NCI-H82 treated with DMSO at 0.1 percent for 48 hours (cell line): ENCODE measurements around the gene SMIM5.
"Not testable (repeated sequence)": the region's sequence is repeated elsewhere in the genome, so short reads cannot be mapped to it uniquely, and the experiment has no call there.

Experiments
- DNase-seq: peaks from one replicate; lab custom pipeline; 2025; ENCODE audit not compliant: unreplicated experiment; lab: John Stamatoyannopoulos, UW

SMIM5 gene, protein sequence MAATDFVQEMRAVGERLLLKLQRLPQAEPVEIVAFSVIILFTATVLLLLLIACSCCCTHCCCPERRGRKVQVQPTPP

DNA sequence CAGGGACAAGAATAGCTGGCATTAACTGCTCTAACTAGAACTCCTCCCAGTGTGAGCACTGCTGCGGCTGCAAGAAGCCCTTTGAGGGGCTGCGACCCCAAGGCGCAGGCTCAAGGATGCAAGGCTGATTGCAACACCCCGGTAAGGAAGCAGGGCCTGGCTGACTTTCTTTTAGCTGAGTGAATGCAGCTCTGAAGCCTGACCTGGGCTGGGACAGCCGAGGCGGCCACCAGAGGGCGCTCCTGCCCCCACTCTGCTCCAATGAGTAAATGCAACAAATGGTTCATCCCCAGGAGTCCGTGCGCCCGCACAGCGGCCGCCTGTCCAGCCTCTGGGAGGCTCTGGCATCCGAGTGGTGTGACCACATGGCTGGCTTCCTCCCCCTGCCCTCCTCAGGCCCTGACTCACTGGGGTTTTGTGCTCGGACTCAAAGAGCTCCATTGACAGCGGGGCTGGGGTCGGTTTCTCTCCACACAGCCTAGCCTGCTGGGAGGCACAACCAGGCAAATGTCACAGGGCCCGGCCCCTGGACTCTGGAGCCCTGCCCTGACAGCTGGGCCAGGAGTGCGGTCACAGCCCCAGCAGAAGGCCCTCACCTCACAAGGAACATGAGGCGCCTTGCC lies at the start of gene SMIM5:
SMIM5 (plus strand) TSS at position 572 of the 623 bp plus-strand sequence. CDS start 6,768 bp downstream, outside the sequence.
- DNase-seq = no peak

DNA sequence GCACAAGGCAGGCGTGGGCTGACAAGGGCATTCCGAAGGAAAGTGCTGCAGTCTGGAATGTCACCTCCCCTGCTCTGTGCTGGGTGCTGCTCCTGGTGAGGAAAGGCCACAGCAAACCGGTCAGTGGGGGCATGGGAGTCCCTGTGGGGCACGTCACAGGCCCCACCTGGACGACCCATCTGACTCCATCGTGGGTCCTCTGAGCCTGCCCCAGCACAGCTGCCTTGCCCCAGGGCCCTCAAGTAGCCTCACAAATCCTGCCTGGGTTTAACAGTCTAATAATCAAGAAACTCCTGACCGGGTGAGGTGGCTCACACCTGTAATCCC lies 48.4 kb upstream of the SMIM5 start:
- no peak for DNase-seq

DNA sequence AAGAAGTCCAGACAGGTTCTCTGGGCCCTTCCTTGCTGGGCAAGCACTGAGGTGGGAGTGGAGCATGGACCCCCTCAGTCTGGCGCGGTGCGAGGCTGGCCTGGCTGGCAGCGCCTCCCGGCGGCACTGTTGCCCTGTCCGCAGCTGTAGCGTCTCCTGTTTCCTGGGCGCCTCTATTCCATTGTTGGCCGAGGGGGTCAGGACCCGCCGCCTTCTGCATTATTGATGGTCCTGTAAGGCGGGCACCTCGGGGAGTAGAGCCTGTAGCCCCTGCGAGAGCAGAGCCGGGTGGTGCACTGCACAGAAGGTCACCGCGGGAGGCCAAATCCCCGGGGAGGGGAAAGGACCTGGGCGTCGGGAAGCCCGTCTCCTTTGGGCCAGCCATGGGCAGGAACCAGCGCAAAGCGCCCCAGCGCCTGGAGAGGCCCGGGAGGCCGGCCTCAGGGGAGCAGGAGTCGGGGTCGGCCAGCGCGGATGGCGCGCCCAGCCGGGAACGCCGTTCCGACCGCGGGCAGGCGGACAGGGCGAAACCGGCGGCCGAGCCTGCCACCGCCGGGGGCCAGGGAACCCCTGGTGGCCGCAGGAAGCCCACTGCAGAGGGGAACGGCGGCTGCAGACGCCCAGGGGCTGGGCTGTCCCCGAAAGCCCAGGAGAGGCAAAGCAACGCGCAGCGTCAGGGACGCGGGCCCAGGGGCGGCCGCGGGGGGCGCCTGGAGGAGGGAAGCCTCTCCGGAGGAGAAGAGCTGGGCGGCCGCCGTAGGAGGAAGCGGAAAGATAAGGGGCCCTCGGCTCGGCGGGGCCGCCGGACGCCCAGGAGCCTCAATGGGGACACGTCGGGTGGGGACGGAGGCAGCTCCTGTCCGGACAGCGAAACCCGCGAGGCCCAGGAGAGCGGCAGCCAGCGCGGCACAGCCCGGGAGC lies 45.3 kb upstream of the SMIM5 start, which contains the start of gene MYO15B:
MYO15B (plus strand) TSS at position 126 of the 921 bp plus-strand sequence; CDS start at position 384, 258 bp downstream.
- DNase-seq = no peak

DNA sequence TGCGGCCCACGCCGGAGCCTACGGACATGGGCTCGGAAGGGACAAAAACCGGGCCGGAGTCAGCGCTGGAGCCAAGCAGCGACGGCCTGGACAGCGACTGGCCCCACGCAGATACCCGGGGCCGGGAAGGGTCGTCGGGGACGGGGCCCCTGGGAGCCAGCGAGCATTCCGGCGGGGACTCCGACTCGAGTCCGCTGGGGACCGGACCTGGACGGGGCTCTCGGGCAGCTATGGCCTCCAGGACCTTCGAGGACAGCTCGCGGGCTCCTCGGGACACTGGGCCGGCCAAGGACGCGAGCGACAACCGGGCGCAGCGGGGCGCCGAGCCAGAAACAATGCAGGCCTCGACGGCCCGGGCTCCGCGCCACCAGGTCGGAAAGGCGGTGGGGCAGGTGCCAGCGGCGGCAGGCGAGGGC lies 44.6 kb upstream of the SMIM5 start:
- DNase-seq = no peak

DNA sequence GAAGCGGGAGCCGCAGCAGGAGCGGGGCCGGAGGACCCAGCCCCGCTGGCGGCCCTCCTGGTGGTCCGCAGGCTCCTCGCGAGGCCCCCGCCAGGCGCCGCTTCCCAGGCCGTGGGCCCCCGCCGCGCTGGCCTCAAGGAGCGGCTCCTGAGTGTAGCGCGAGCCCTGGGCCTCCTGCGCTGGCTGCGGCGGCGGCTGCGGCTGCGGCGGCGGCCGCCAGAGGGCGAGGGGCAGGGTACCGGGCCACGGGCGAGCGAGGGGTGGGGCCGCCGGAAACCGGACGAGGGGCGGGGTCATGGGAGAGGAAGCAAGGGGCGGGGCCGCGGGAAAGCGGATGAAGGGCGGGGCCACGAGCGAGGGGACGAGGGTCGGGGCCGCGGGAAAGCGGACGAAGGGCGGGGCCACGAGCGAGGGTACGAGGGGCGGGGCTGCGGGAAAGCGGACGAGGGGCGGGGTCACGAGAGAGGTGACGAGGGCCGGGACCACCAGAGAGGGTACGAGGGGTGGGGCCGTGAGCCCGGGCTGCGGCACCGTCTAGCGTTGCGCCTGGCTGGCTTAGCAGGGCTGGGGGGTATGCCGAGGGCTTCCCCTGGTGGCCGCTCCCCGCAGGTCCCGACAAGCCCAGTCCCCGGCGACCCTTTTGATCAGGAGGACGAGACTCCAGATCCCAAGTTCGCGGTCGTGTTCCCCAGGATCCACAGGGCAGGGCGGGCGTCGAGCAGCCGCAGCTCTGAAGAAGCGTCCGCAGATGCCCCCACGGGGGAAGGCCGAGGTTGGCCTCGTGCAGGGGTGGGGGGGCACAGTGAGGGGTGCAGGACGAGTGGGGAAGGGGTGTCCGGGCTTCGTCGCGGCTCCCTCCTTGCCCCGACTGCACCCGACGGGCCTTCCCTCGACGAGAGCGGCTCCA lies 44.0 kb upstream of the SMIM5 start:
- DNase-seq = peak; percentile 77

DNA sequence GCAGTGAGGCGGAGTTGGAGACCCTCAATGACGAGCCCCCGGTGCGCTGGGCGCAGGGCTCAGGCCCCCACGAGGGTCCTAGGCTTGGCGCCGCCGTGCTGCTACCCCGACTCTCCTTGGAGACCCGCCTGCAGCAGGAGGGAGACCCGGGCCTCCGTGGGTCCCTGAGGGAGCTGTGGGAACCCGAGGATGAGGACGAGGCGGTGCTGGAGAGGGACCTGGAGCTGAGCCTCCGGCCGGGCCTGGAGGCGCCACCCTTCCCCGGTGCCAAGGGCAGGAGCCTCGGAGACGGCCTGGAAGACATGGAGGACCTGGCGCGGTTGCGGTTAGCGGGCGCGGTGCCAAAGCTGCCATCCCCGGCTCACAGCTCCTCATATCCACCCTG lies 43.3 kb upstream of the SMIM5 start:
- DNase-seq = no peak

DNA sequence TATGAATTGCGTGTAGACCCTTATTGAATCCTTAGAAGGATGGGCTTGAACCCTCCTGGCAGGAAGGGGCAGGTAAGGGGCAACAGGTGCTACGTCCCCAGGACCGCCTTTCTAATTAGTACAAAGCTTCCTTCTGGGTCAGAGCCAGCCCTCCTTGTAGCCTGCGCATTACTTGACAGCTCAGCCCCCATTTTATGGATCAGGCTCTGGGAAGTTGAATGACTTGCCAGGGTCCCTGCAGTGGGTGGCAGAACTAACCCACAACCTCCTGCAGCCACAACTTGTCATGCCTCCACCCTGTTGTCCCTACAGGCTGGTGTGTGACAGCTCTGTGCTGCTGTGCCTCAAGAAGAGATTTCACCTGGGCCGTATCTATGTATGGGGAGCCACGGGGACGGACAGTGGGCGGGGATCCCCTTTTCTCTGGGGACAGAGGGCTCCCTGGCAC lies 42.9 kb upstream of the SMIM5 start:
- no peak for DNase-seq

DNA sequence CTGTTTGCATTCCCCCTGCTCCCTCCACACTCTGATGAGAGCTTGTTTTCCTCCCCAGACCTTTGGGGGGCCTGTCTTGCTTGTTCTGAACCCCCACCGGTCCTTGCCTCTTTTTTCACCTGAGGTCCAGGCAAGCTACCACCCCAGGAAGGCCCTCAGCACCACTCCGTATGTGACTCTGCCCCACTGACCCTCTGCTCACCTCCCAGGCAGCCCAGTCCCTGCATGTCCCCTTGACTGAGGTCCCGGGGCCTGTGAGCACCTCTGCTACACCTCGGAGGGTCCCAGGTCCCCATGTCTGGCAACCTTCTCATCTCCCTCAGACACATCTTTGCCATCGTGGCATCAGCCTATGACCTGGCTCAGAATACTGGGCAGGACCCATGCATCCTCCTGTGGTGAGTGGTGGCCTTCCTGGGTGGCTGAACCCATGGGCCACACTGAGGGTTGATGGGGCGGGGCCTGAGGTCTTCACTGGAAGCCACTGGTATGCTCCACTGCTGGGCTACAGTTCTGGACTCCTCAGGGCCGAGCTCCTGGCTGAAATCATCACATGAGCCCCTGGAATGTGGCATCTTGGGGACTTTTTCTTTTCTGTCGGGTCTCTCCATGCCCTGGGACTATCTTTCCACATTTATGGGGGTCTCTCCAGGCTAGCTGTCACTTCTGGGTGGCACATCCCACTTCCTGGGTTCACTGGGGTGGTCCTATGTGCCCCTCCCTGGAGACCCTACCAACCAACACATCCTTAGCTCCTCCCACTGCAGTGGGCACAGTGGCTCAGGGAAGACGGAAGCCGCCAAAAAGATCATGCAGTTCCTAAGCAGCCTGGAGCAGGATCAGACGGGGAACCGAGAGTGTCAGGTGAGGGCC lies 42.1 kb upstream of the SMIM5 start:
- no peak for DNase-seq

DNA sequence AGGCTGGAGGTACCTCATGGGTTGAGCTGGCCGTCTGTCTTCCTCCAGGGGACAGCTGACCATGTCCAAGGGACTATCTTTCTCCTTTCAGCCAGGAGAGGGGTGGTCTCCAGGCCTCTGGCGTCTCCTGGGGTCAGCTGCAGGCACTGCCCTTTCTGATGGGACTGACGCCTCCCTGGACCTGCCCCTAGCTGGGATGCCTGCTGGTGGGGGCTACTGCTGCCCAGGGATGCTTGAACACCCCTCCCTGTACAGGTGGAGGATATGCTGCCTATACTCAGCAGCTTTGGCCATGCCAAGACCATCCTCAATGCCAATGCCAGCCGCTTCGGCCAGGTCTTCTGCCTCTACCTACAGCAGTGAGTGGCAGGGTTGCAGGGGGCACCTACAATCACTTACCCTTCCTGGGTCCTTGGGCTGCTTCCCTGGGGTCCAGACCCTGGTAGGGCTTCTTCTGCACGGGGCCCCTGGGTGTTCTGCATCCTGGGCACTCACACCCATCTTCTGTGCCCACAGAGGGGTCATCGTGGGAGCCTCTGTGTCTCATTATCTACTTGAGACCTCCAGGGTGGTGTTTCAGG lies 41.4 kb upstream of the SMIM5 start:
- DNase-seq = no peak

DNA sequence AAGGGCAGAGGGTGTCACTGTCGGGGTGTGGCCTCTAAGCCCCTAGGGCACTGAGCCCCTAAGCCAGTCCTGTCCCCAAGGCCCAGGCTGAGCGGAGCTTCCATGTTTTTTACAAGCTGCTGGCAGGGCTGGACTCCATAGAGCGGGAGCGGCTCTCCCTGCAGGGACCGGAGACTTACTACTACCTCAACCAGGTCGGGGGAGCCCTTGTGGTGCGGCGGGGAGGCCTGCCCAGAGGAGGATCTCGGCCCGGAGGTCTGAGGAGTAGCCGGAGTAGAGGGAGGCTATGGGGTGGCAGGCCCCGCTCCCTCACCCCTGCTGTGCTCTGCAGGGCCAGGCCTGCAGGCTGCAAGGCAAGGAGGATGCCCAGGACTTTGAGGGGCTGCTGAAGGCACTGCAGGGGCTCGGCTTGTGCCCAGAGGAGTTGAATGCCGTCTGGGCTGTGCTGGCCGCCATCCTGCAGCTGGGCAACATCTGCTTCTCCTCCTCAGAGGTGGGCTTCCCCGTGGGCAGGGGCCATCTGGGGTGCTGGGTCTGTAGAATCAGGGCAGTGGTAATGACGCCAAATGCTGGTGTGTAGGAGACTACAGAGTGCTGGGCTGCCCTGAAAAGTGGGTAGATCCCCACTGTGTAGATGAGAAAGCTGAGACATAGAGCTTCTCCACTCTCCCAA lies 40.8 kb upstream of the SMIM5 start:
- DNase-seq = no peak

DNA sequence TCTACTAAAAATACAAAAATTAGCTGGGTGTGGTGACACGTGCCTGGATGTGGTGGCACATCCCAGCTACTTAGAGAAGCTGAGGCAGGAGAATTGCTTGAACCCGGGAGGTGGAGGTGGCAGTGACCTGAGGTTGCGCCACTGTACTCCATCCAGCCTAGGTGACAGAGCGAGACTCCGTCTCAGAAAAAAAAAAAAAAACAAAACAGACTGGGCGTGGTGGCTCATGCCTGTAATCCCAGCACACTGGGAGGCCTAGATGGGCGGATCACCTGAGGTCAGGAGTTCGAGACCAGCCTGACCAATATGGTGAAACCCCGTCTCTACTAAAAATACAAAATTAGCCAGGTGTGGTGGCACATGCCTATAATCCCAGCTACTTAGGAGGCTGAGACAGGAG lies 39.8 kb upstream of the SMIM5 start:
- not testable (repeated sequence) for DNase-seq

DNA sequence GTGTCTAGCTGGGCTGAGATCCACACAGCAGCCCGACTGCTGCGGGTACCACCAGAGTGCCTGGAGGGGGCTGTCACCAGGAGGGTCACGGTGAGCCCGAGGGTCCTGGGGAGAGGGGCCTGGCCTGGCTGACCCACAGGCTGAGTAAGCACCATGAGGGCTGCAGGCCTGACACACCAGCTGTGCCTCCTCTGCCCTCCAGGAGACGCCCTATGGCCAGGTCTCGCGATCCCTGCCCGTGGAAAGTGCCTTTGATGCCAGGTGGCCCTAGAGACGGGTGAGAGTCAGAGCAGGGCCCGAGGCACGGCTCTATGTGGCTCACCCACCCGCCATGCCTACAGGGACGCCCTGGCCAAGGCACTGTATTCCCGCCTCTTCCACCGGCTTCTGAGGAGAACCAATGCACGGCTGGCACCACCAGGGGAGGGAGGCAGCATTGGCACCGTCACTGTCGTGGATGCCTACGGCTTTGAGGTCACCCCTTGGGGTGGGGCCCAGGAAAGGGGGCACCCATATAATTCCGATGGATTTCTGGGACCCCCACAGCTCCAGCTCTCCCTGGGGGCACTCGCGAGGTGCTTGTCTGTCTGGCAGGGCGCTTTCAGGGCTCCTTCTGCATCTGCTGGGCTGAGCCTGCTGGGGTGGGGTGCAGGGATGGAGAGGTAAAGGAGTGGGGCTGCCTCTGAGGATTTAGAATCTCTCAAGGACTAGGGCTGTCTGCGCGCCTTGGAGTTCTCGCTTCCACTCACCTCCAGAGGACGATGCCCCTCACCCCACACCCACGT lies 38.5 kb upstream of the SMIM5 start:
- no peak for DNase-seq

DNA sequence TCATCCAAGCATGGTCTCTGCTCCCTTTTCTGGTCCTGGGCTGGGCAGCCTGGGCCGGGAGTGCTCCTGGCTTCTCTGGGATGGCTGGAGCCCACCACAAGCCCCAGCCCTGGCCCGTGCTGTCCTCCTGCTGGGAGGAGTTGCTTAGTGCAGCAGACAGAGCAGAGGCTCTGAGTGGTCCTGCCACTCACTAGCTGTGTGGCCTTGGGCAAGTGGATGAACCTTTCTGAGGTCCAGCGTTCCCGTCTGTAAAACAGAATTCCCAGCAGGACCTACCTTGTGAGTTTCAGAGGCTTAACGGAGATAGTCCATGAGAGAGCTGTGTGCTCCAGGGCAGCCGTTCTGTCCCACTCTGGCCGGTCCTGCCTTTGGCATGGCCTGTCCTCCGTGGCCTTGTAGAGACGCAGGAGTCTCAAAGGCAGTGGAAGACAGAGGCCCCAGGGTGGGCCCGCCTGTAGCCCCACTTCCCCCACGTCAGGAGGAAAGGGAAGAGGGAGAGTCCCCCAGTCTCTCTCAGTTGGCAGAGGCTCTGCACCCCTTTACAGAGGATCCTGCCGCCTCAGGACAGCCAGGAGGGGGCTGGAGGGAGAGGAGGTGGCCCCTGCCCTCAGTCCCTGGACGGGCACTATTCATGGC lies 37.8 kb upstream of the SMIM5 start:
- no peak for DNase-seq

DNA sequence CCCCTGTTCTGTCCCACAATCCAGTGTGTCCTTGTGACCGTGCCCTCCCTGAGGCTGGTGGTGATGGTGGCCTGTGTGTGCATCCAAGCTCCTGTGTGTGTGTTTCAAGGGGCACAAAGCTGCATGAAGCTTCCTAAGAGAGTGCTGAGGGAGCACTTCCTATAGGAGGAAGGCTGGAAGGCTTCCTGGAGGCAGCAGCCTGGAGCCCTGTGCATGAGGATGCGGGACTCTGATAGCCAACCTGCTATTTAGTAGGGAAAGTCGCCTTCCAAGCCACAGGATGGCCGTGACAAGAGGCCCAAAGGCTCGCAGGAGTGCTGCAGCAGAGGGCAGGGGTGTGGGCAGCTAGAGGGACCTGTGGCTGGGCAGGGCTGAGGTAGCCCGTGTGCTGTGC lies 37.3 kb upstream of the SMIM5 start:
- no peak for DNase-seq

DNA sequence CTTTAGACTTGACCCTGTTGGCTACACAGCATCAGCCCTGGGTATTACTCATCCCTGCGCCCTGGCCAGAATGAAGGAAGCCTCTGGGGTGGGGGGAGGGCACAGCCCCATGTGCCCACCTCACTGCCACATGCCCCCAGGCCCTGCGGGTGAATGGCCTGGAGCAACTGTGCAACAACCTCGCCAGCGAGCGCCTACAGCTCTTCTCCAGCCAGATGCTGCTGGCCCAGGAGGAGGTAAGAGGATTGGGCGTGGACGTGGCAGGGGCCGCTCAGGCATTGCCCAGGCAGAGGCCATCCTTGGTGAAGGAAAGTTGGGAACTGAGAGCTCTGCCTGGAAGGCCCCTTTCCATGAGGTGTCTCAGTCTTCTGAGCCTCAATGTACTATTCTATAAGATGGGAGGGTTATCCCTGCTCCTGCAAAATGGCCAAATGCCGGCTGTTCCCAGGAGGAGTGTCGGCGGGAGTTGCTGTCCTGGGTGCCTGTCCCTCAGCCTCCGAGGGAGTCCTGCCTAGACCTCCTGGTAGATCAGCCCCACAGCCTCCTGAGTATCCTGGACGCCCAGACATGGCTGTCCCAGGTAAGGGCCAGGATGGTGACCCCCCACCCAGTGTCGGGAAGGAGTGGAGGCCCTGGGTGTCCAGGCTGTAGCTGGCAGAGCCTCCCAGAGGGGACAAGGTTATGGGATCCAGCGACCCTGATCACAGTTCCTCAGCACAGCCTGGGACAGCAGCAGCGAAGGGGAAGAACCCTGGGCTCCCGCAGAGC lies 36.7 kb upstream of the SMIM5 start:
- DNase-seq = no peak

DNA sequence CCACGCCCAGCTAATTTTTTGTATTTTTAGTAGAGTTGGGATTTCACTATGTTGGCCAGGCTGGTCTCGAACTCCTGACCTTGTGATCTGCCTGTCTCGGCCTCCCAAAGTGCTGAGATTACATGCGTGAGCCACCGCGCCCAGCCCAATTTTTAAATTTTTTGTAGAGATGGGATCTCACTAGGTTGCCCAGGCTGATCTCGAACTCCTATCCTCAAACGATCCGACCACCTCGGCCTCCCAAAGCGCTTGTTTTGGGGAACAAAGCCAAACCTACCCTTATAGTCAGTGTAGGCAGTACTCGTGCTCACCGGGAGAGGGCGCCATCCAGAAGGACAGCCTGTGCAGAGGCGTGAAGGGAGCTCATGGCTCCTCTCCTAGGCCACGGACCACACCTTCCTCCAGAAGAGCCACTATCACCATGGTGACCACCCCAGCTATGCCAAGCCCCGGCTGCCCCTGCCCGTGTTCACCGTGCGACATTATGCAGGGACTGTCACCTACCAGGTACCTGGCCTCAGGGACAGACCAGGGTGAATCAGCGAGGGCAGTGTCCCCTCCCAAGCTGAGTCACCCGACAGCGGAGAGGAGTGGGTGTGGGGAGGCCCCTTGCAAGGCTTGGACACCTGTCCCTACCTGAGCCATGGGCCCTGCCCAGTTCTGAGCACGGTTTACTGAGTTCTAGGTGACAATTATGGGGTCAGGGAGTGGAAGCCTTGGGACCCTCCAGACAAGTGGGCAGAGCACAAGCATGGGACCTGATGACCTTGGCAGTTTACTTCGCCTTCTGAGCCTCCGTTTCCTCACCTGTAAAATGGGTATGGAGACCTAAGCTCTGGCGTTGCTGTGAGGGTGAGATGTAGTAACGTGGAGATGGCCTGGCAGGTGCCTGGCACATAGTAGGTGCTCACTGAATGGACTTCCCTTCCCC lies 31.9 kb upstream of the SMIM5 start:
- DNase-seq = peak; percentile 11
